GM12892 (cell line): Measurements from ENCODE around the gene SPEG.

Experiments
- POLR2A ChIP-seq: IDR thresholded peaks from 2 replicates; pipeline ENCODE4 v1.6.1; 2011; ENCODE audit warnings: low read depth, low read length, control low read depth
- POLR2AphosphoS5 ChIP-seq: IDR thresholded peaks from 2 replicates; pipeline ENCODE4 v1.6.1; 2011; ENCODE audit warnings: low read depth, low read length, control low read depth

- no peak for TF ChIP-seq POLR2A
- TF ChIP-seq POLR2AphosphoS5 = no peak
Measured at GRCh38 chr2:219476652-219477151, 42.1 kb downstream of the SPEG start.
